Measurements from ENCODE around the gene PLCD3.

- TF ChIP-seq POLR2A (IDR thresholded peaks at IDR 0.05) (no peak), CTCF (IDR thresholded peaks at IDR 0.05) (no peak), EP300 (IDR thresholded peaks at IDR 0.05) (no peak)
These were observed at the start of gene PLCD3 for GRCh38 chr17:45132320-45132571.
